GM15510 (cell line): Measurements from ENCODE around the gene CTSW.

Experiments
- POLR2A ChIP-seq: IDR thresholded peaks from 3 replicates; pipeline ENCODE4 v1.6.1; 2011; ENCODE audit warnings: borderline replicate concordance; ENCODE audit not compliant: insufficient read length; ENCODE audit errors: extremely low read depth

Gene CTSW

DNA sequence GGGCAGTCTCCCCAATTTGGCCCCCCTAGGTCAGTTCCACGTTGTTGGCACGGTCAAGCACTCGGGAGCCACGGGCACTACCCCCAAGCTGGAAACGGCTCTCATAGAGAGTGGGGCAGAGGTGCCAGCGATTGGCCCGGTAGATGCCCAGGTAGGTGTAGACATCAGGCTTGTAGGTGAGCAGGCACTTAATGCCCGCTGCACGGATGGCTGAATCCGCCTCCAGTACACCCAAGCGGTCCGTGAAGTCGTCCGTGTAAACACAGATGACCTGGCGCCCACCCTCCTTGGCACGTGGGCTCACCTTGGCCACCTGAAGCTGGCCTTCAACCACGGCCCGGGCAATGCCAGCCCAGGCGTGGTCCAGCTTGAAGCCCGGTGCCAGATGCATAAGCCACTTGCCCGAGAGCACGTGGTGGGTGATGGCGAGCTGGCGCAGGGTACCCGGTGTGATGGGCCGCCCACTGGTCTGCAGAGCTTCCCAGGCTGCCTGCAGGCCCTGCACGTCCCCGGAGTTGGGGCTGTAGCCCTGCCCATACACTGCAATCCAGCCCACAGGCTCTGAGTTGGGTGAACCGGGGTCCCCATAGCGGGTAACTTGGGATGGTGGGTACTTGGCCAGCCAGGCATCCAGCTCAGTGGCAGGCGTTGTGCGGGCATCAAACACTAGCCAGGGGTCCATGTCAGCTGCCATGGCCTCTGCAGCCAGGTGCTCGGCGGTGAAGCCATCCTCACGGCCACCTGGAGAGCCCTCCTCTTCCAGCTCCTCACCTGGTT is 38.0 kb downstream of the CTSW start:
- TF ChIP-seq POLR2A: no peak

DNA sequence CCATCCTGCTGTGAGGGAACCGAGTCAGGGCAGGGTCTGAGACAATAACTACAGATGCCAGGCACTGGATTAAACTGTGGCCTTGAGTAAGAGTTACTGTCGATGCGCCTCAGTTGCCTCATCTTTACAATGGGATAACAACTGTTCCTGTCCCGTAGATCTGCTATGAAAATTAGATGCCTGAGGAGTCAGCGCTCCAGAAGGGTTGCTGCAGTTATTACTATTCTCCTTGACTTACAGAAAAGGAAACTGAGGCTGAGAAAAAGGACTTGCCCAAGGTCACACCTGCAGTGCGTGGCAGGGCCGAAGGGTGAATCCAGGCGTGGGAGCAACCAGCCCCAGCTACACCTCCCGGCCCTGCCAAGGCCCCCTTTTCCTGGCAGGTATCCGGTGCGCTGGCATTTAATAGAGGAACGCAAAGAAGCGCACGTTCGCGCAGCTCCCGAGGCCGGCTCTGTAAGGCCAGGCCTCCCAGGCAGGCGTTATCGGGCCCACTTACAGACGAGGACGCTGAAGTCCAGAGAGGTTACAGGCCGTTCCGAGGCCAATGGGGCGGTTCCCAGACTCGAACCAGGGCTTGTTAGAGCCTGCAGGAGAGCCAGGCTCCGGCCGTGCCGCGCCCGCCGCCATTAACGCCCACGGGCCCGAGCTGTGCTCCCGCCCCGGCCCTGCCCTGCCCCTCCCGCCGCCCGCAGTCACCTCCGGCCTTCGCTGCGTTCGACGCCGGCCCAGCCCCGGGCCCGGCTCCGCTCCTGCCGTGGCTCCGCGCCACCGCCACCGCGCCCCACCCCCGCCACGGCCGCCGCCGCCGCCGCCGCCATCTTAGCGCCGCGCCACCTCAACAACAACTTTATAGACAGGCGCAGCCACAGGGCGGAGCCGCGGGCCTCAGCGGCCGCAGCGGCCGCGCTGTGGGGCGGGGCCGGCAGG is 38.8 kb downstream of the CTSW start, which contains the start of gene C11orf68:
Gene C11orf68, minus strand, starts transcription at position 852 of the 930 bp plus-strand sequence. Its CDS starts 31 bp downstream, at position 821.
- TF ChIP-seq POLR2A: peak; percentile 69

DNA sequence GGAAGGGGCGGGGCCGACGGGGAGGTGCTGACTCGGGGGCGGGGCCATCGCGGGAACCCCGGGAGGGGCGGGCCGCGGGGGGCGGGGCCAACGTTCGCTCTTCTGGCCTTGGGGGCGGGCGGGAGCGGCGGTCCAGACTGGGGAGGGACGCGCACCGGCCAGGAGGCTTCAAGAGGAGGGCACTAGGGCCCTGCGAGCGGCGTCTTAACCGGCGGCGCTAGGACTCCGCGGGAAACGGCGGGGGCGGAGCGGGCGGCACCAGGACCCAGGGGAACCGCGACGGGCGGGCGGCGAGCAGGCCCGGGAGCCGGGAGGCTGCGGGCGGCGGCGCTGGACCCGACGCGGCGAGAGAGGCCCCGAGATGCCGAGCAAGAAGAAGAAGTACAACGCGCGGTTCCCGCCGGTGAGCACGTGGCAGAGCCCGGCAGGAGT is 39.5 kb downstream of the CTSW start, which contains the start of gene DRAP1:
Gene DRAP1, plus strand, starts transcription at position 286 of the 432 bp plus-strand sequence. Its CDS starts 76 bp downstream, at position 362.
- no peak for TF ChIP-seq POLR2A

DNA sequence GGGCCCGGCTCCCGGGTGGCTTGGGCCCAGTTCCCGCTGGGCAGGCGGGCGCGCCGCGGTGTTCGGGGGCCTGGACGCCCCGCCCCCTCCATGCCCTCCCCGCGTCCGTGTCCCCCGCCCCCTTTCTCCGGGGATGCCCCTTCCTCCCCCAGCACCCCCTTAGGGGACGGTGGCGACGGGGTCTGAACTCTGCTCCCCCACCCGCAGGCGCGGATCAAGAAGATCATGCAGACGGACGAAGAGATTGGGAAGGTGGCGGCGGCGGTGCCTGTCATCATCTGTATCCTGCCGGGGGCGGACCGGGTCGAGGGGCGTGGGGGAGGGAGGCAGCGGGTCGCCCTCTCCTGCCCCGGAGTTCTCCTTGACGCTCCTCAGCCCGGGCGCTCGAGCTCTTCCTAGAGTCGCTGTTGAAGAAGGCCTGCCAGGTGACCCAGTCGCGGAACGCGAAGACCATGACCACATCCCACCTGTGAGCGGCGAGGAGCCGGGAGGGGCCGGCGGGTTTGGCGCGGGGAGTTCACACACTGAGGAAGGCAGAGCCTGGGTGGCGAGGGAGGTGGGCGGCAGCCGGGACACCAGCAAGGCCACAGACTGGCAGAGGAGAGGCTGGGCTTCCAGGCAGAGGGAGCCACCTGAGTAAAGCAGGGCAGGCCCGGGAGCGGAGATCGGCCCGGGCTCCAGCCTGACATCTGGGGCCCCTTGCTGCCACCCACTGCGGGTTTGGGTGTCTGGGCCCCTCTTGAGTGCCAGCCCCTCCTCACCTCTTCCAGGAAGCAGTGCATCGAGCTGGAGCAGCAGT is 40.1 kb downstream of the CTSW start:
- TF ChIP-seq POLR2A: peak; percentile 10

DNA sequence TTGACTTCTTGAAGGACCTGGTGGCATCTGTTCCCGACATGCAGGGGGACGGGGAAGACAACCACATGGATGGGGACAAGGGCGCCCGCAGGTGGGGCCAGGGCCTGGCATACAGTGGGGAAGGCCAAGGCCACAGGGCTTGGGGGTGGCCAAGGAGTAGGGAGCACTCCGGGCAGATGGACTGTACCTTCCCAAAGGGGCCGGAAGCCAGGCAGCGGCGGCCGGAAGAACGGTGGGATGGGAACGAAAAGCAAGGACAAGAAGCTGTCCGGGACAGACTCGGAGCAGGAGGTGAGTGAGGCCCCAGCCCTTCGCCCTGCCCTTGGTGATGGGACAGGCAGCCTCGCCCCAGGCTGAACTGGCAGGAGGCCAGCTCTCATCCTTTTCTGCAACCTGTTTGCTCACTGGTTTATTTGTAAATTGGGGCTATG is 40.8 kb downstream of the CTSW start:
- no peak for TF ChIP-seq POLR2A

DNA sequence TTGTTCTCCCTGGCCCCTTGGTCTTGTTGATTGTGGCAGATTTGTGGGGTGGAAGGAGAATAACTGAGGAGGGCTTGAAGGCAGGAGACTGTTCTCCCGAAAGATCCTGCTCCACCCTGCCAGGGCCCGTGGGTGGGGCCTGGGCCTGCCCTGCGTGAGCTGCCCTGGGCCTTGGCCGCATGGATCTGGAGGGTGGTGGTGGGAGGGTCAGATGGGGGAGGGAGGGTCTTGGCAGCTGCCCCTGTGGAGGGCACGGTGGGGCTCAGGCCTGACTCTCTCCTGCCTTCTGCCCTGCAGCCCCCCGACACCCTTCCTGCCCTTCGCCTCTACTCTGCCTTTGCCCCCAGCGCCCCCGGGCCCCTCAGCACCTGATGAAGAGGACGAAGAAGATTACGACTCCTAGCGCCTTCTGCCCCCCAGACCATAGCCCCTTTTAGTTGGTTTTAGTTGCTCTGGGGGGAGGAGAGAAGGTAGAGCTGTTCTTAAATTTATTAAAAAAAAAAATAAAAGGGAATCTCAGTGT is 41.5 kb downstream of the CTSW start:
- no peak for TF ChIP-seq POLR2A

DNA sequence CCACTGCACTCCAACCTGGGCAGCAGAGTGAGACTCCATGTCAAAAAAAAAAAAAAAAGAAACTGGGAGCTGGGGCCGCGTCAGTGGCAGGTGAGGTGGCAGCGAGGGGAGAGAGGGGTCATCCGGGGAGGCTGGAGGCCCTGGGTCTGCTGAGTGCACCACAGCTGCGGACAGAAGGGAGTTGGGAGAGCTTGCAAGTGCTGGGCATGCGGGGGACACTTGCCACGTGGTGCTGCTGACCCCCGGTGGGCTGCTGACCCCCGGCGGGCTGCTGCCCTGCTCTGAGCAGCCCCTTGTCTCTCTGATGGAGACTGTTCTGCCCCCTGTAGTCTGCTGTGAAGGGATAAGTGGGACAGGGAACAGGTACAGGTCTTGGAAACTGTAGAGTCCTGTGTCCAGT is 42.2 kb downstream of the CTSW start:
- TF ChIP-seq POLR2A: no peak

DNA sequence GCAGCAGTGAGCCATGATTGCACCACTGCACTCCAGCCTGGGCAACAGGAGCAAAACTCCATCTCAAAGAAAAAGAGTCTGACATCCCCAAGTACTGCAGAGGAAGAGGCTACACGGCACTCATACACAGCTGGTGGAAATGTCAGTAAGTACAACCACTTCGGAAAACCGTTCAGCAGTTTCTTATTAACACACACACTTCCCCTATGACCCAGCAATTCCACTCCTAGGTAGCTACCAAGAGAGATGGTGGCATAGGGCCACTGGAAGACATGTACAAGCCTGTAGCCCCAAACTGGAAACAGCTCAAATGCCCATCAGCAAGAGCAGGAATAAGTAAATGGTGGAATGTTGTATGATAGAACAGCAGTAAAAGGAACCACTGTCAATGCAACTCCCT is 42.9 kb downstream of the CTSW start:
- no peak for TF ChIP-seq POLR2A

DNA sequence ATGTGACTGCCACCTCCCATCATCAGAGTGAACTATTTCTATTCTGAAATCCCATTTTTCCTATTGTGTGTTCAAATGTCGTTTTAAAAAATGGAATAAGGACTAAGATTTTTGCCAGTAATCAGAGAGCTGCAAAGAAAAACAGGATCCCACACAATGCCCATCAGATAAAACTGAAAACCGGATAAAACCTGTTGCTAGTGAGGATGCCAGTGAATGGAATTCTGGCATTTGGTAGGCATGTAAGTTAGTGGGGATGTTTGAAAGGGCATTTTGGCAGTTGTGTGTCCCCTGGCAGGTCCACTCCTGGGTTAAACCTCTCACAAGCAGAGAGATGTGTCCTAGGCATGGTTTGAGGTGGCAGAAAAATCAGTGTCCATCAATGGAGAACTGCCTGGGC is 45.8 kb downstream of the CTSW start:
- no peak for TF ChIP-seq POLR2A

DNA sequence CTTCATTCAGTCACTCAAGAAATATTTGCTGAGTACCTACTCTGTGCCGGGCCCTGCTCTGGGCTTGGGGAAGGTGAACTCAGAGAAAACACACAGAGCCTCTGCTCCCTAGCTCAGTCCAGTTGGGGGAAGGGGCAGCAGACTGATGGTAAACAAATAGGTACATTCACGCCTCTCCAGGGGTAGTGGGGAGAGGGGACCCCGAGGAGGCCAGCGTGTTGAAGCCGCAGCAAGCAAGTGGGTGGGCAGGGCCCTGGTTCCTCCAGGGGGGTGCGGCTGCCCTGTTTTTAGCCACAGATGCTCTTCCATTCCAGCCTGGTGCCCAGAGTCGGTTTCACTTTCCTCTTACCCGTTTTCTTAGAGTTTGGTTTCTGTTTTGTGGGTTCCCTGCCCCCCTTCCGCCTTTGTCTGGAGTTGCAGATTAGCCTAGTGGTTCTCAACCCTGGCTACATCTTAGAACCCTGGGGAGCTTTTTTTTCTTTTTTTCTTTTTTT is 48.3 kb downstream of the CTSW start:
- TF ChIP-seq POLR2A: peak; percentile 54

DNA sequence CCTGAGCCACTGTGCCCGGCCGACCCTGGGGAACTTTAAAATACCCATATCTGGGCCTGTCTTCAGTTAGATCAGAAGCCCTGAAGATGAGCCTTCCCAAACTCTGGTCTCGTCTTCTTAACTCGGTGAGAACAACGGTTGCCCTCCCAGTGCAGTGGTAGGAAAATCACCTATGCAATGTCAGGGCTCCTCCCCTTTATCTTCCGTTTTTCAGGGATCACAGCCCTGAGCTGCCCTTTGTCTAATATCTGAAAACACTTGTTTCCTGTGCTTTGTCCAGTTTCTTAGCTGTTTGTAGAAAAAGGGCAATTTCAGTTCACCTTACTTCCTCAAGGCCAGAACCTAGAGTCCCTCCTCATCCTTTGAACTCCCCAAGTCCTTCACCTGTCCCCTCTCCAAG is 49.0 kb downstream of the CTSW start:
- peak; percentile 18 for TF ChIP-seq POLR2A

DNA sequence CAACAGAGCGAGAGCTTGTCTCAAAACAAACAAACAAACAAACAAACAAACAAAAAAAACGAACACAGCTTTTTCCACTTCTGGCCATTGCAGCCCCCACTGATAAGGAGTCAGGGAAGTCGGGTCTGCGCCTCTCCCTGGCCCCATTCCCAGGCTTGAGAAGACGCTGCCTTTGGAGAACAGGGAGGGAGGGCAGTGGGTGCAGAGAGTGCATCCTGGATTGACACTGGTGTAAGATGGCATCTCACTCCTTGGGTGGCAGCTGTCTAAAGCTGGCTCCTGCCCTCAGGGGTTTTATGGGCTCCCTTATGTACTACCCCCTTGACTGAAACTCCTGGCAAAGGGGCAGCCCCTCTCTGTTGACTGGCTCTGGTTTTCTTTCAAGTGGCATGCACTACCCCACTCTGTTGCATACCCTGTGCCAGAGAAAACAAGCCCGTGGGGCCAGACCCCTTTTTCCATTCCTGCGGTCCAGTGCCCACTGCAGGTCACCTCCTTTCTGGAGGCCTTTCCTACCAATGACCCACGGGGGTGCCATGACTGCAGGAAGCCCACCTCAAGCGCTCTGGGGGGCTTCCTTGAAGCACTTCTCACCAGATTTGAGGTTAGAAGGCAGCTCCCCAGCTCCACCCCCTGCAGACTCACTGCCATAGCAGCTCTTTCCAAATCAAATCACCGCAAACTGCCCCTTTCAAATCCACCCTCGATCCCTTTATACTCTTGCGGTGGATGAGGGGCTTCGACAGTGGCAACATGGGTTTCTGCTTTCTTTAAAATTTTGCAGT is 52.3 kb downstream of the CTSW start:
- TF ChIP-seq POLR2A: no peak

DNA sequence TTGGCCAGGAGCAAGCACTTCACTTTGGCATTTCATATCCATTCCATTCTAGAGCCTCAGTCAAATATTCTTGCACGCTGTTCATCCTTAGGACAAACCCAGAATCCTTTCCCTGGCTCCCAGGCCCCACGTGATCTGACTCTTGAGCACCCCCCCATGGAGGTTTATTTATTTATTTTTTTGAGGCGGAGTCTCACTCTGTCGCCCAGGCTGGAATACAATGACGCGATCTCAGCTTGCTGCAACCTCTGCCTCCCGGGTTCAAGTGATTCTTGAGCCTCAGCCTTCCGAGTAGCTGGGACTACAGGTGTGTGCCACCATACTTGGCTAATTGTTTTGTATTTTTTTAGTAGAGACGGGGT is 52.9 kb downstream of the CTSW start:
- TF ChIP-seq POLR2A: no peak
